Neural cell (in vitro differentiated cells): ENCODE results near the gene SGCD. TPM values are rescaled to one million over a fixed set of nuclear protein-coding genes. Genes with fewer than 3 reads are reported as not detected.

ENCODE experiments used
- H2AFZ ChIP-seq: fragments of 200-600, 300-800 bp; sonication (generic), shearing (Covaris generic); 2 replicates; pipeline ENCODE4 v1.6.0; 2014; ENCODE audit warnings: low read depth, mild to moderate bottlenecking, antibody characterized with exemption, low read length, moderate library complexity
- H3F3A ChIP-seq: fragments of 200-600 bp; shearing (Covaris generic); 2 replicates; pipeline ENCODE4 v1.6.1; 2016; ENCODE audit warnings: mild to moderate bottlenecking, moderate library complexity, mixed read lengths, antibody characterized with exemption, low read length; ENCODE audit not compliant: insufficient read depth, poor library complexity, severe bottlenecking
- H3K27ac ChIP-seq: fragments of 200-600, 300-800 bp; sonication (generic), shearing (Covaris generic); 2 replicates; pipeline ENCODE4 v1.5.1; 2014; ENCODE audit warnings: mild to moderate bottlenecking, low read length, moderate library complexity
- H3K27me3 ChIP-seq: fragments of 300-800, 200-600 bp; sonication (generic), shearing (Covaris generic); 2 replicates; pipeline ENCODE4 v1.6.0; 2014; ENCODE audit warnings: mild to moderate bottlenecking, low read depth, low read length, moderate library complexity; ENCODE audit not compliant: insufficient read depth
- H3K36me3 ChIP-seq: fragments of 300-800, 200-600 bp; sonication (generic), shearing (Covaris generic); 2 replicates; pipeline ENCODE4 v1.5.1; 2014; ENCODE audit warnings: mild to moderate bottlenecking, antibody characterized with exemption, low read length, moderate library complexity; ENCODE audit not compliant: insufficient read depth
- H3K4me2 ChIP-seq: fragments of 300-800, 200-600 bp; sonication (generic), shearing (Covaris generic); 2 replicates; pipeline ENCODE4 v1.6.0; 2014; ENCODE audit warnings: mild to moderate bottlenecking, low read length
- H3K4me3 ChIP-seq: fragments of 300-800, 200-600 bp; sonication (generic), shearing (Covaris generic); 2 replicates; pipeline ENCODE4 v1.5.1; 2014; ENCODE audit warnings: mild to moderate bottlenecking, low read length, moderate library complexity
- H3K79me2 ChIP-seq: fragments of 200-600 bp; shearing (Covaris generic); replicated peaks from 2 replicates; pipeline ENCODE4 v1.6.0; 2014; ENCODE audit warnings: mild to moderate bottlenecking, low read length, moderate library complexity; ENCODE audit not compliant: insufficient read depth
- H3K9ac ChIP-seq: fragments of 300-800, 200-600 bp; sonication (generic), shearing (Covaris generic); 2 replicates; pipeline ENCODE4 v1.6.1; 2016; ENCODE audit warnings: mild to moderate bottlenecking, low read length, mixed read lengths
- H3K9me2 ChIP-seq: fragments of 200-600 bp; shearing (Covaris generic); 2 replicates; pipeline ENCODE4 v1.6.1; 2016; ENCODE audit warnings: mild to moderate bottlenecking, low read length, mixed read lengths; ENCODE audit not compliant: insufficient read depth
- H3K9me3 ChIP-seq: fragments of 200-600, 300-800 bp; sonication (generic), shearing (Covaris generic); 2 replicates; pipeline ENCODE4 v1.6.1; 2016; ENCODE audit warnings: mild to moderate bottlenecking, mixed run types, low read length, moderate library complexity, mixed read lengths
- H4K20me1 ChIP-seq: fragments of 200-600 bp; shearing (Covaris generic); 2 replicates; pipeline ENCODE4 v1.6.1; 2016; ENCODE audit warnings: mild to moderate bottlenecking, mixed run types; ENCODE audit not compliant: insufficient read depth
- CTCF ChIP-seq: fragments of 450-650 bp; IDR thresholded peaks from 2 replicates; pipeline ENCODE4 v1.5.1; 2014; ENCODE audit warnings: antibody characterized with exemption, mild to moderate bottlenecking, moderate library complexity; ENCODE audit not compliant: poor library complexity, severe bottlenecking
- EP300 ChIP-seq: fragments of 450-650 bp; conservative IDR thresholded peaks from 2 replicates; pipeline ENCODE4 v1.6.1; 2014; ENCODE audit warnings: antibody characterized with exemption, mild to moderate bottlenecking, moderate library complexity; ENCODE audit not compliant: poor library complexity, severe bottlenecking
- EZH2 ChIP-seq: fragments of 200-600, 300-800 bp; shearing (Covaris generic), sonication (generic); IDR thresholded peaks from 2 replicates; pipeline ENCODE4 v1.6.1; 2014; ENCODE audit warnings: antibody characterized with exemption, low read length, borderline replicate concordance, mild to moderate bottlenecking; ENCODE audit not compliant: insufficient read depth, poor library complexity, severe bottlenecking
- MXI1 ChIP-seq: fragments of 450-650 bp; conservative IDR thresholded peaks from 2 replicates; pipeline ENCODE4 v1.6.1; 2014; ENCODE audit warnings: antibody characterized with exemption, mild to moderate bottlenecking; ENCODE audit not compliant: poor library complexity, severe bottlenecking
- POLR2AphosphoS5 ChIP-seq: IDR thresholded peaks from 2 replicates; pipeline ENCODE4 v1.6.1; 2012
- RAD21 ChIP-seq: fragments of 450-650 bp; conservative IDR thresholded peaks from 2 replicates; pipeline ENCODE4 v1.6.1; 2014; ENCODE audit warnings: antibody characterized with exemption, mild to moderate bottlenecking, moderate library complexity
- SMC3 ChIP-seq: fragments of 450-650 bp; conservative IDR thresholded peaks from 2 replicates; pipeline ENCODE4 v1.6.1; 2014; ENCODE audit warnings: antibody characterized with exemption, mild to moderate bottlenecking, moderate library complexity; ENCODE audit not compliant: poor library complexity
- TAF1 ChIP-seq: IDR thresholded peaks from 2 replicates; pipeline ENCODE4 v1.6.1; 2012; ENCODE audit warnings: low read depth
- polyA plus RNA-seq: library from polyadenylated mRNA; depleted of rRNA; stranded (reverse); fragments of >200 nt; gene quantifications from 2 replicates; pipeline ENCODE4 v1.2.3, GENCODE V29; 2014
- TF ChIP-seq, protein P1 (sequence below): IDR thresholded peaks from 2 replicates; pipeline ENCODE4 v1.6.1; 2012; ENCODE audit warnings: borderline replicate concordance

Gene SGCD
- polyA plus RNA-seq, 1 donor from 2014 or later = 3.4 TPM

- H3K9me3 ChIP-seq = no peaks in the 10 kb centered on the region
- no peak overlapping the region for H3K4me2 ChIP-seq
- no peaks in the 10 kb centered on the region for H3K36me3 ChIP-seq
- H3K4me3 ChIP-seq = no peak overlapping the region
- H4K20me1 ChIP-seq = no peaks in the 10 kb centered on the region
- H3K9ac ChIP-seq = no peak overlapping the region
- H2AFZ ChIP-seq = no peak overlapping the region
- H3K27me3 ChIP-seq = no peaks in the 10 kb centered on the region
- no peak for TF ChIP-seq CTCF
- no peak for TF ChIP-seq EP300
- TF ChIP-seq SMC3 = no peak
- no peak for TF ChIP-seq TAF1
- no peak for TF ChIP-seq MXI1
- no peaks in the 10 kb centered on the region for H3F3A ChIP-seq
- H3K27ac ChIP-seq = no peak overlapping the region
- H3K9me2 ChIP-seq = no peaks in the 10 kb centered on the region
- H3K79me2 ChIP-seq = no peaks in the 10 kb centered on the region
Observed at GRCh38 chr5:156758011-156758791, 431.2 kb downstream of the SGCD start.

GRCh38 chr5:156759156-156759555, 432.2 kb downstream of the SGCD start:
- no peaks in the 10 kb centered on the region for H3F3A ChIP-seq
- H3K4me2 ChIP-seq = no peak overlapping the region
- TF ChIP-seq EZH2 = no peak
- no peak for TF ChIP-seq MXI1
- TF ChIP-seq TAF1 = no peak
- no peak for TF ChIP-seq POLR2AphosphoS5
- no peak for TF ChIP-seq RAD21
- TF ChIP-seq CTCF = no peak
- no peak for TF ChIP-seq EP300
- no peak for TF ChIP-seq SMC3
- no peaks in the 10 kb centered on the region for H3K9me2 ChIP-seq
- H3K79me2 ChIP-seq = no peaks in the 10 kb centered on the region
- H3K4me3 ChIP-seq = no peak overlapping the region
- H3K27ac ChIP-seq = no peak overlapping the region
- H4K20me1 ChIP-seq = no peaks in the 10 kb centered on the region
- no peak overlapping the region for H3K9ac ChIP-seq
- no peaks in the 10 kb centered on the region for H3K27me3 ChIP-seq
- H3K9me3 ChIP-seq = no peaks in the 10 kb centered on the region
- H2AFZ ChIP-seq = no peak overlapping the region
- no peaks in the 10 kb centered on the region for H3K36me3 ChIP-seq

GRCh38 chr5:156762771-156763170, 435.8 kb downstream of the SGCD start:
- Histone ChIP-seq H3K9me2 (no peaks in the 10 kb centered on the region), H2AFZ (no peak overlapping the region)
- TF ChIP-seq, protein P1, sequence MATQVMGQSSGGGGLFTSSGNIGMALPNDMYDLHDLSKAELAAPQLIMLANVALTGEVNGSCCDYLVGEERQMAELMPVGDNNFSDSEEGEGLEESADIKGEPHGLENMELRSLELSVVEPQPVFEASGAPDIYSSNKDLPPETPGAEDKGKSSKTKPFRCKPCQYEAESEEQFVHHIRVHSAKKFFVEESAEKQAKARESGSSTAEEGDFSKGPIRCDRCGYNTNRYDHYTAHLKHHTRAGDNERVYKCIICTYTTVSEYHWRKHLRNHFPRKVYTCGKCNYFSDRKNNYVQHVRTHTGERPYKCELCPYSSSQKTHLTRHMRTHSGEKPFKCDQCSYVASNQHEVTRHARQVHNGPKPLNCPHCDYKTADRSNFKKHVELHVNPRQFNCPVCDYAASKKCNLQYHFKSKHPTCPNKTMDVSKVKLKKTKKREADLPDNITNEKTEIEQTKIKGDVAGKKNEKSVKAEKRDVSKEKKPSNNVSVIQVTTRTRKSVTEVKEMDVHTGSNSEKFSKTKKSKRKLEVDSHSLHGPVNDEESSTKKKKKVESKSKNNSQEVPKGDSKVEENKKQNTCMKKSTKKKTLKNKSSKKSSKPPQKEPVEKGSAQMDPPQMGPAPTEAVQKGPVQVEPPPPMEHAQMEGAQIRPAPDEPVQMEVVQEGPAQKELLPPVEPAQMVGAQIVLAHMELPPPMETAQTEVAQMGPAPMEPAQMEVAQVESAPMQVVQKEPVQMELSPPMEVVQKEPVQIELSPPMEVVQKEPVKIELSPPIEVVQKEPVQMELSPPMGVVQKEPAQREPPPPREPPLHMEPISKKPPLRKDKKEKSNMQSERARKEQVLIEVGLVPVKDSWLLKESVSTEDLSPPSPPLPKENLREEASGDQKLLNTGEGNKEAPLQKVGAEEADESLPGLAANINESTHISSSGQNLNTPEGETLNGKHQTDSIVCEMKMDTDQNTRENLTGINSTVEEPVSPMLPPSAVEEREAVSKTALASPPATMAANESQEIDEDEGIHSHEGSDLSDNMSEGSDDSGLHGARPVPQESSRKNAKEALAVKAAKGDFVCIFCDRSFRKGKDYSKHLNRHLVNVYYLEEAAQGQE = no peak
- no peak for TF ChIP-seq CTCF

More at GRCh38 chr5:156762771-156763170, 435.8 kb downstream of the SGCD start:
- H4K20me1 ChIP-seq = no peaks in the 10 kb centered on the region
- H3K4me2 ChIP-seq = no peak overlapping the region
- H3K4me3 ChIP-seq = no peak overlapping the region
- H3F3A ChIP-seq = no peaks in the 10 kb centered on the region
- no peaks in the 10 kb centered on the region for H3K79me2 ChIP-seq
- H3K36me3 ChIP-seq = no peaks in the 10 kb centered on the region
- H3K9me3 ChIP-seq = no peaks in the 10 kb centered on the region
- H3K9ac ChIP-seq = no peak overlapping the region
- no peaks in the 10 kb centered on the region for H3K27me3 ChIP-seq
- no peak overlapping the region for H3K27ac ChIP-seq
